Measurements from ENCODE around the gene MROH2A.
"Not testable (repeated sequence)": the region's sequence is repeated elsewhere in the genome, so short reads cannot be mapped to it uniquely, and the experiment has no call there.

MROH2A gene

DNA sequence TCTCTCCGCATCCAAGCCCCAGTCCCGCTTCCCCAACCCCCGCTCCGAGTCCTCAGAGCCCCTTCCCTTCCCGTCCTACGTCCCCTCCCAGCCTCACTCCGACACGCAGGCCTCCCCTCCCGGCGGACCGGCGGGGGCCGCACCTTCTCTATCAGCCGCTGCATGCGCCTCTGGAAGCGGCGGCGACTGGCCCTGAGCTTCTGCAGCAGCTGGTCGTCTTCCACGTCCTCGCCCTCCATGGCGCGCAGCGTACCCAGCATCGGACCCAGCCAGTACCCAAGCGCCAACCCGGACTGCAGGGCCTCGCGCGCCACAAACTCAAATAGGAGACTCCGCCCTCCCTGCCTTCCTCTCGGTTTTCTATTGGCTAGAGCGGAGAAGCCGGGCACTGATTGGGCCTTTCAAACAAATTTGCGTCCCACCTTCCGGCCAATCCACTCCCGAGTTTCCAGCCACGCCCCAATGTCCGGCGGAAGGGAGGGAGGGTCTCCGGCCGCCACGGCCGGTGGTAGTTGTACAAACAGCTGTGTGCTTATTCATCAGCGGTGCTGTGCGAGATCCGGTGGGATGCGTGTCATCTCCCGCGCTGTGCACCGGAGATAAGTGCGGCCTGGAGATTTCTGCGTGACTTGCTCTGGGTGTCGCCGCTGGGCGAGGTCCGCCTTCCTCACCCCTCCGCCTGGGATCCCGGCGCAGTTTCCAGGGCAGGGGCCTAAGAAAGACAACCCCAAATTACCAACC lies 76.3 kb downstream of the MROH2A start, which contains the start of gene HJURP:
Gene HJURP, minus strand, starts transcription at position 295 of the 741 bp plus-strand sequence. Its CDS starts 35 bp downstream, at position 260.
- Mint-ChIP-seq H3K4me1 (ENCODE audit: low read depth) (peaks cover 36% of the 10 kb centered on the region), H3K27me3 (peaks cover 3% of the 10 kb centered on the region), H3K4me3 (peak within 1 kb of the TSS; percentile 98), H3K36me3 (ENCODE audit: low read depth) (peaks cover 44% of the 10 kb centered on the region), H3K9me3 (no peaks in the 10 kb centered on the region), H3K27ac (peak within 1 kb of the TSS; percentile 98)

DNA sequence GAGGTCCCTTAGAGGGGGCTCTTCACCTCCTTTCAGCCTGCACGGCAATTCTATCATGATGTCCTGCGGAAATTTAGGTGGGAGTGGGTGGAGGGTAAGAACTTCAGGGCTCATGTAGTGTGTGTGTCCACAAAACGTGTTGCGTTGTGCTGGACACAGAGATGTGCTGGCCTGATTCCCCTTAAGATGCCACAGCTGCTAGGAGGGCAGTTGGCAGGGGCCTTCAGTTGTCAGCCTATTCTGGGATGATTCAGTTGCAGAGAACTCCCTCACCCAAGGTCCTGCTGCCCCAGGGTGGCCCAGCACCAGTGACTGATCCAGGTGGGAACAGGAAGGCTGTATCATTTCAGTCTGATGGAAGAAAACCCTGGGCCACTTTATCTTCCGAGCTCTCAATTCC lies 77.2 kb downstream of the MROH2A start:
- Mint-ChIP-seq H3K27ac (no peak overlapping the region), H3K27me3 (peaks cover 3% of the 10 kb centered on the region), H3K36me3 (ENCODE audit: low read depth) (peaks cover 37% of the 10 kb centered on the region), H3K9me3 (no peaks in the 10 kb centered on the region), H3K4me3 (peak overlapping the region; percentile 98), H3K4me1 (ENCODE audit: low read depth) (peaks cover 36% of the 10 kb centered on the region)

- Mint-ChIP-seq H3K27me3 (peaks cover 3% of the 10 kb centered on the region), H3K4me1 (ENCODE audit: low read depth) (peaks cover 36% of the 10 kb centered on the region), H3K9me3 (no peaks in the 10 kb centered on the region), H3K4me3 (no peak overlapping the region), H3K36me3 (ENCODE audit: low read depth) (peaks cover 29% of the 10 kb centered on the region), H3K27ac (no peak overlapping the region)
These were observed 78.1 kb downstream of the MROH2A start for GRCh38 chr2:233856184-233856583.

DNA sequence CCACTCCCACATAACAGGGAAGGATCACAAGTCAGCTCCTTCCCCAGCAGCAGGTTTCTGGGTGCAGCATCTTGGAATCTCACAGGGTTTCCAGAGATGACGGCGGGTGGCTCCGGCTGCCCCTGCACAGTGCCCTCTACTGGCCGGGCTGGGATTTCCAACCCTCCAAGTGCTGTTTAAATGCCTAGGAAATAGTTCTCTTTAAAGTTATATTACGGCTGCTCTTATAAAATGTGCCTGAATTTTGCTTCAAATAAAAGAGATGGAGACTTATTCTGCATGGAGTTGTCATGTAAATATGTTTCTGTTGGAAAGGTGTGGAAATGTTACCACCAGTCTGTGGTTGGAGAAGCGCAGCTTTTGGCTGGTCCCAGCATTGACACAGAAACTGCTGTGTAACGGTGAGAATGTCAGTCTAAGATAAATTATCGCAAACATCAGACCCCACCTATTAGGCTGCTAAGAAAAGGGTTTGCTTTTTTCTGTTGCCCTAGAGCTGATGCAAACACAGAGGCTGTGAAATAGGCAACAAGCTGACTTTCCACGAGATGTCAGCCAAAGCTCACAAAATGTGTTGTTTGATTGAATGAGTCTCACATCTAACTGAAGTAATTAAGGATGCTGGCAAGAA lies 79.5 kb downstream of the MROH2A start:
- no peak overlapping the region for H3K4me3 Mint-ChIP-seq

GRCh38 chr2:233858331-233858730 lies 80.2 kb downstream of the MROH2A start:
- no peak overlapping the region for H3K4me3 Mint-ChIP-seq
- H3K27ac Mint-ChIP-seq, result no peak overlapping the region
- no peaks in the 10 kb centered on the region for H3K27me3 Mint-ChIP-seq
- peaks cover 19% of the 10 kb centered on the region for H3K4me1 Mint-ChIP-seq (ENCODE audit: low read depth)
- no peaks in the 10 kb centered on the region for H3K9me3 Mint-ChIP-seq
- H3K36me3 Mint-ChIP-seq (ENCODE audit: low read depth), result peaks cover 8% of the 10 kb centered on the region

More for the DNA sequence above, 79.5 kb downstream of the MROH2A start:
- Mint-ChIP-seq H3K9me3 (no peaks in the 10 kb centered on the region), H3K36me3 (ENCODE audit: low read depth) (peaks cover 15% of the 10 kb centered on the region), H3K4me1 (ENCODE audit: low read depth) (peaks cover 24% of the 10 kb centered on the region), H3K27ac (no peak overlapping the region), H3K27me3 (peaks cover under 1% of the 10 kb centered on the region)

DNA sequence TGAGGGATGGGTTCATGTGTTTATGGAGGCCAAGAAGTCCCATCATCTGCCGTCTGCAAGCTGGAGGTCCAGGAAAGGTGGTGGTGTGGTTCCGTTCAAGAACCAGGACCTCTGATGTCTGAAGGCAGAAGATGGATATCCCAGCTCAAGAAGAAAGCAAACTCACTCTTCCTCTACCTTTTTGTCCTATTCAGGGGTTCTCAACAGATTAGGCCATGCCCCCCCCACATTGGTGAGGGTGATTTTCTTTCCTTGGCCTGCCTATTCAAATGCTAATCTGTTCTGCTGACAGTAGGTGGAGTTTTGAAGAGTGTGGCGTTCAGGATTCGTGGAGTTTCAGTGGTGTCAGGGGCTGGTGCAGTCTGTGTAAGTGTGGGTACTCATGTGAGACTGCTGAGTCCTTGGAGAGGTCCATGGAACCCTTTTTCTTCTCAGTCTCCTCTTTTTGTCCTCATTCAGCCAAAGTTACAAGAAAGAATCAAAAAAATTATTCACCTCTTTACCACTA lies 84.2 kb downstream of the MROH2A start:
- peaks cover 12% of the 10 kb centered on the region for H3K4me1 Mint-ChIP-seq (ENCODE audit: low read depth)
- no peak overlapping the region for H3K27ac Mint-ChIP-seq
- H3K36me3 Mint-ChIP-seq (ENCODE audit: low read depth), result peaks cover 17% of the 10 kb centered on the region
- peaks cover 4% of the 10 kb centered on the region for H3K9me3 Mint-ChIP-seq
- no peaks in the 10 kb centered on the region for H3K27me3 Mint-ChIP-seq
- no peak overlapping the region for H3K4me3 Mint-ChIP-seq

GRCh38 chr2:233865838-233866237 lies 87.7 kb downstream of the MROH2A start:
- H3K36me3 Mint-ChIP-seq (ENCODE audit: low read depth), result peaks cover 25% of the 10 kb centered on the region
- H3K4me3 Mint-ChIP-seq, result no peak overlapping the region
- H3K27ac Mint-ChIP-seq, result no peak overlapping the region
- H3K27me3 Mint-ChIP-seq, result peaks cover 16% of the 10 kb centered on the region
- peaks cover 14% of the 10 kb centered on the region for H3K9me3 Mint-ChIP-seq
- H3K4me1 Mint-ChIP-seq (ENCODE audit: low read depth), result peaks cover 12% of the 10 kb centered on the region

GRCh38 chr2:233866479-233866878 lies 88.3 kb downstream of the MROH2A start:
- Mint-ChIP-seq H3K9me3 (peaks cover 14% of the 10 kb centered on the region), H3K4me1 (ENCODE audit: low read depth) (peaks cover 12% of the 10 kb centered on the region), H3K27me3 (peaks cover 22% of the 10 kb centered on the region), H3K27ac (no peak overlapping the region), H3K36me3 (ENCODE audit: low read depth) (peaks cover 25% of the 10 kb centered on the region), H3K4me3 (no peak overlapping the region)

GRCh38 chr2:233867993-233868532 lies 89.9 kb downstream of the MROH2A start, which contains the start of gene MSL3B:
MSL3B (minus strand) TSS chr2:233868386.
- Mint-ChIP-seq H3K27ac (peak within 1 kb of the TSS; percentile 71), H3K4me1 (ENCODE audit: low read depth) (peaks cover 12% of the 10 kb centered on the region), H3K36me3 (ENCODE audit: low read depth) (peaks cover 25% of the 10 kb centered on the region), H3K27me3 (peaks cover 34% of the 10 kb centered on the region), H3K9me3 (peaks cover 14% of the 10 kb centered on the region), H3K4me3 (peak within 1 kb of the TSS; percentile 90)

GRCh38 chr2:233871432-233871831 lies 93.3 kb downstream of the MROH2A start:
- Mint-ChIP-seq H3K36me3 (ENCODE audit: low read depth) (peaks cover 16% of the 10 kb centered on the region), H3K4me3 (no peak overlapping the region), H3K27me3 (peaks cover 51% of the 10 kb centered on the region), H3K27ac (no peak overlapping the region), H3K4me1 (ENCODE audit: low read depth) (peaks cover 8% of the 10 kb centered on the region), H3K9me3 (peaks cover 17% of the 10 kb centered on the region)

GRCh38 chr2:233872125-233872524 lies 94.0 kb downstream of the MROH2A start:
- Mint-ChIP-seq H3K27me3 (peaks cover 52% of the 10 kb centered on the region), H3K9me3 (peaks cover 14% of the 10 kb centered on the region)
- not testable (repeated sequence) for H3K4me3 Mint-ChIP-seq; H3K36me3 Mint-ChIP-seq (ENCODE audit: low read depth); H3K4me1 Mint-ChIP-seq (ENCODE audit: low read depth); H3K27ac Mint-ChIP-seq

GRCh38 chr2:233882353-233882752 lies 104.2 kb downstream of the MROH2A start:
- Mint-ChIP-seq H3K27ac (no peak overlapping the region), H3K27me3 (peaks cover 39% of the 10 kb centered on the region), H3K36me3 (ENCODE audit: low read depth) (peaks cover 4% of the 10 kb centered on the region), H3K4me3 (no peak overlapping the region), H3K4me1 (ENCODE audit: low read depth) (no peaks in the 10 kb centered on the region), H3K9me3 (peaks cover 25% of the 10 kb centered on the region)

All from stimulated activated naive CD8-positive, alpha-beta T cell treated with anti-CD3 and anti-CD28 coated beads, Interleukin-15, Interleukin-2, amounts not matched to agents 100 ng/mL and 50 ng/mL, for 24 hours (primary cell).